Parathyroid adenoma (tissue), 2 donors: ENCODE measurements around the gene CLDN24.

Experiments used
- H2AFZ ChIP-seq: fragments of 300-600 bp; sonication (generic); one replicate; pipeline ENCODE4 v1.7.0; 2017; ENCODE audit warnings: antibody characterized with exemption, mild to moderate bottlenecking
- H3K27ac ChIP-seq: fragments of 300-600 bp; sonication (generic); one replicate; pipeline ENCODE4 v1.7.0; 2017
- H3K27me3 ChIP-seq: fragments of 300-600 bp; sonication (generic); one replicate; pipeline ENCODE4 v1.7.0; 2017; ENCODE audit warnings: low read length; ENCODE audit not compliant: control insufficient read depth, insufficient read depth
- H3K36me3 ChIP-seq: fragments of 300-600 bp; sonication (generic); one replicate; pipeline ENCODE4 v1.7.0; 2017; ENCODE audit warnings: low read length; ENCODE audit not compliant: control insufficient read depth, insufficient read depth
- H3K4me1 ChIP-seq: fragments of 300-600 bp; sonication (generic); one replicate; pipeline ENCODE4 v1.7.0; 2017; ENCODE audit warnings: control low read depth
- H3K4me2 ChIP-seq: fragments of 300-600 bp; sonication (generic); one replicate; pipeline ENCODE4 v1.7.0; 2017; ENCODE audit warnings: low read length
- H3K4me3 ChIP-seq: fragments of 300-600 bp; sonication (generic); one replicate; pipeline ENCODE4 v1.7.0; 2017; ENCODE audit warnings: low read depth, low read length
- H3K79me2 ChIP-seq: fragments of 300-600 bp; sonication (generic); one replicate; pipeline ENCODE4 v1.7.0; 2017; ENCODE audit warnings: control low read depth
- H3K9ac ChIP-seq: fragments of 300-600 bp; sonication (generic); one replicate; pipeline ENCODE4 v1.7.0; 2017; ENCODE audit warnings: mild to moderate bottlenecking
- H3K9me3 ChIP-seq: fragments of 300-600 bp; sonication (generic); one replicate; pipeline ENCODE4 v1.7.0; 2017; ENCODE audit warnings: low read length; ENCODE audit not compliant: control insufficient read depth
- CTCF ChIP-seq: fragments of 300-600 bp; sonication (generic); IDR thresholded peaks from one replicate; pipeline ENCODE4 v1.7.0; 2017; ENCODE audit warnings: antibody characterized with exemption, mild to moderate bottlenecking
- donor health status: primary hyperparathyroidism.

Gene CLDN24

DNA sequence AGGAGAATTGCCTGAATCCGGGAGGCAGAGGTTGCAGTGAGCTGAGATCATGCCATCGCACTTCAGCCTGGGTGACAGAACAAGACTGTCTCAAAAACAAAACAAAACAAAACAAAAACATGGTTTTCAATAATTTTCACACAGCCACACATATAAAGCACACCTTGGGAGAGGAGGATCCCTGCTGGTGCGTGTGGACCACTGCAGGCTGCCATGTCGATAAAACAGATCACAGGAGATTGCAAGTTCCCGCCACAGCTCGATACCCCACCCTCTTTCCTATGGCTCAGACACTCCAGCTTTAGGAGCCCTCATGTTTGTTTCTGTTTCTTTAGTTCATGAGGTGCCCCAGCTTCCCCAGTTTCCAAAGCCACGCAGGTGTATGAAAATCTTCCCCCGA is 31.3 kb upstream of the CLDN24 start:
- Histone ChIP-seq H3K4me3 (no peak overlapping the region), H3K27ac (no peak overlapping the region), H3K9me3 (no peaks in the 10 kb centered on the region), H3K9ac (no peak overlapping the region), H3K4me1 (no peaks in the 10 kb centered on the region), H3K4me2 (no peak overlapping the region), H2AFZ (no peak overlapping the region), H3K79me2 (no peaks in the 10 kb centered on the region), H3K27me3 (no peaks in the 10 kb centered on the region), H3K36me3 (no peaks in the 10 kb centered on the region)
- peak; percentile 10 for TF ChIP-seq CTCF

DNA sequence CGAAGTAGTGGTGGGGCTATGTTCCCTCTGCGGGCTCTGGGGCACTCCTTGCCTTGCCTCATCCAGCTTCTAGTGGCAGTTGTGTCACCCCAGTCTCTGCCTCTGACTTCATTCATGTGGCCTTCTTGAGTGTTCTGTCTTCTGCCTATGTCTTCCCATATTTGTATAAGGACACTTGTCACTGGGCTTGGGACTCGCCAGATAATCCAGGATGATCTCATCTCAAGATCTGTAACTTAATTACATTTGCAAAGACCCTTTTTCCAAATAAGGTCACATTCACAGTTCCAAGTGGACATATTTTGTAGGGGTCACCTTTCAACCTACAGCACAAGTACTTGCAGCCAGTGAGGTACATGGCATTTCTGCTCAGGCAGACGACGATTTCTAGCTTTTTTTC is 30.3 kb upstream of the CLDN24 start:
- Histone ChIP-seq H3K79me2 (no peaks in the 10 kb centered on the region), H3K27ac (no peak overlapping the region), H3K36me3 (no peaks in the 10 kb centered on the region), H3K4me3 (no peak overlapping the region), H3K9ac (no peak overlapping the region), H2AFZ (no peak overlapping the region), H3K4me1 (no peaks in the 10 kb centered on the region), H3K4me2 (no peak overlapping the region), H3K27me3 (no peaks in the 10 kb centered on the region), H3K9me3 (no peaks in the 10 kb centered on the region)
- TF ChIP-seq CTCF = no peak

- Histone ChIP-seq H3K9me3 (no peaks in the 10 kb centered on the region), H3K4me1 (no peaks in the 10 kb centered on the region), H3K27me3 (no peaks in the 10 kb centered on the region), H3K4me3 (no peak overlapping the region), H3K79me2 (no peaks in the 10 kb centered on the region), H3K36me3 (no peaks in the 10 kb centered on the region), H3K4me2 (peak overlapping the region; percentile 9), H3K27ac (no peak overlapping the region), H3K9ac (no peak overlapping the region), H2AFZ (no peak overlapping the region)
- TF ChIP-seq CTCF = no peak
These were observed 28.3 kb upstream of the CLDN24 start for GRCh38 chr4:183350317-183351071.

DNA sequence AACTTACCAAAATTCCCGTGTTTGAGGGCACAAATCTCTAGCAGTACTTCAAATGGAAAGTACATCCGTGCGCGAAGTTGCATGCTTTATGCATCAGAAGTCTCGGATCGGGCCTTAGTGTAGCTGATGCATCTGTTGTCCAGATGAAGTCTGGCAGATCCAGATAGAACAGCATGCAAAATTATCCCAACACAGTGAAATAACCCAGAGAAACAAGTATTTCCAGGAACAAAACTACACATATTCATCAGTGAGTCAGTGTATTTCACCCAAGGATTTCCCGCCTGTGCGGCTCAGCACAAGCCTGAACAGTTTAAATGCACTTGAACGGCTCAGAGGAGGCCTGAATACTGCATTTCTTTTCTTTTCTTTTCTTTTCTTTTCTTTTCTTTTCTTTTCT is 27.4 kb upstream of the CLDN24 start:
- H2AFZ ChIP-seq = no peak overlapping the region
- no peaks in the 10 kb centered on the region for H3K4me1 ChIP-seq
- H3K79me2 ChIP-seq = no peaks in the 10 kb centered on the region
- no peaks in the 10 kb centered on the region for H3K27me3 ChIP-seq
- no peaks in the 10 kb centered on the region for H3K36me3 ChIP-seq
- H3K9me3 ChIP-seq = no peaks in the 10 kb centered on the region
- no peak overlapping the region for H3K4me3 ChIP-seq
- no peak for TF ChIP-seq CTCF
- no peak overlapping the region for H3K4me2 ChIP-seq
- H3K9ac ChIP-seq = no peak overlapping the region
- H3K27ac ChIP-seq = no peak overlapping the region
